NT2/D1 (cell line): Measurements from ENCODE around the gene CAMTA2.
A peak's percentile ranks its signal among the peaks of the same experiment; 100 is the strongest.

ENCODE experiments used
- DNase-seq: peaks from one replicate; pipeline ENCODE4 v3.0.0-alpha.2; 2011; ENCODE audit warnings: low read depth, low spot score
- H3K27me3 ChIP-seq: 2 replicates; pipeline ENCODE4 v1.6.0; 2011; ENCODE audit warnings: mild to moderate bottlenecking; ENCODE audit not compliant: insufficient read length, insufficient read depth
- H3K36me3 ChIP-seq: 2 replicates; pipeline ENCODE4 v1.6.1; 2011; ENCODE audit warnings: mild to moderate bottlenecking, low read length, mixed read lengths; ENCODE audit not compliant: insufficient read depth, insufficient read length
- H3K4me1 ChIP-seq: 2 replicates; pipeline ENCODE4 v1.5.1; 2011; ENCODE audit not compliant: insufficient read depth, insufficient read length
- H3K4me3 ChIP-seq: 2 replicates; pipeline ENCODE4 v1.5.1; 2011; ENCODE audit warnings: low read depth; ENCODE audit not compliant: insufficient read length
- H3K9ac ChIP-seq: 2 replicates; pipeline ENCODE4 v1.6.0; 2011; ENCODE audit warnings: low read depth; ENCODE audit not compliant: insufficient read length
- H3K9me3 ChIP-seq: 2 replicates; pipeline ENCODE4 v1.5.1; 2011; ENCODE audit warnings: mild to moderate bottlenecking, low read length; ENCODE audit not compliant: insufficient read depth
- SUZ12 ChIP-seq: IDR thresholded peaks from 2 replicates; pipeline ENCODE4 v1.6.1; 2011; ENCODE audit not compliant: insufficient read length, insufficient read depth; ENCODE audit errors: extremely low read depth
- YY1 ChIP-seq: IDR thresholded peaks from 2 replicates; pipeline ENCODE4 v1.6.1; 2011; ENCODE audit not compliant: insufficient read length, insufficient read depth
- ZNF274 ChIP-seq: IDR thresholded peaks from 2 replicates; pipeline ENCODE4 v1.6.1; 2011; ENCODE audit warnings: mild to moderate bottlenecking, low read depth, low read length

Gene CAMTA2, protein sequence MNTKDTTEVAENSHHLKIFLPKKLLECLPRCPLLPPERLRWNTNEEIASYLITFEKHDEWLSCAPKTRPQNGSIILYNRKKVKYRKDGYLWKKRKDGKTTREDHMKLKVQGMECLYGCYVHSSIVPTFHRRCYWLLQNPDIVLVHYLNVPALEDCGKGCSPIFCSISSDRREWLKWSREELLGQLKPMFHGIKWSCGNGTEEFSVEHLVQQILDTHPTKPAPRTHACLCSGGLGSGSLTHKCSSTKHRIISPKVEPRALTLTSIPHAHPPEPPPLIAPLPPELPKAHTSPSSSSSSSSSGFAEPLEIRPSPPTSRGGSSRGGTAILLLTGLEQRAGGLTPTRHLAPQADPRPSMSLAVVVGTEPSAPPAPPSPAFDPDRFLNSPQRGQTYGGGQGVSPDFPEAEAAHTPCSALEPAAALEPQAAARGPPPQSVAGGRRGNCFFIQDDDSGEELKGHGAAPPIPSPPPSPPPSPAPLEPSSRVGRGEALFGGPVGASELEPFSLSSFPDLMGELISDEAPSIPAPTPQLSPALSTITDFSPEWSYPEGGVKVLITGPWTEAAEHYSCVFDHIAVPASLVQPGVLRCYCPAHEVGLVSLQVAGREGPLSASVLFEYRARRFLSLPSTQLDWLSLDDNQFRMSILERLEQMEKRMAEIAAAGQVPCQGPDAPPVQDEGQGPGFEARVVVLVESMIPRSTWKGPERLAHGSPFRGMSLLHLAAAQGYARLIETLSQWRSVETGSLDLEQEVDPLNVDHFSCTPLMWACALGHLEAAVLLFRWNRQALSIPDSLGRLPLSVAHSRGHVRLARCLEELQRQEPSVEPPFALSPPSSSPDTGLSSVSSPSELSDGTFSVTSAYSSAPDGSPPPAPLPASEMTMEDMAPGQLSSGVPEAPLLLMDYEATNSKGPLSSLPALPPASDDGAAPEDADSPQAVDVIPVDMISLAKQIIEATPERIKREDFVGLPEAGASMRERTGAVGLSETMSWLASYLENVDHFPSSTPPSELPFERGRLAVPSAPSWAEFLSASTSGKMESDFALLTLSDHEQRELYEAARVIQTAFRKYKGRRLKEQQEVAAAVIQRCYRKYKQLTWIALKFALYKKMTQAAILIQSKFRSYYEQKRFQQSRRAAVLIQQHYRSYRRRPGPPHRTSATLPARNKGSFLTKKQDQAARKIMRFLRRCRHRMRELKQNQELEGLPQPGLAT

GRCh38 chr17:4986951-4987766, at the start of gene CAMTA2:
Gene CAMTA2, minus strand, starts transcription at chr17:4987675. Its CDS starts 1,453 bp downstream, at chr17:4986222.
- H3K4me1 ChIP-seq, result peaks cover 4% of the 10 kb centered on the region
- H3K4me3 ChIP-seq, result peak within 1 kb of the TSS; percentile 85
- peak within 1 kb of the TSS; percentile 90 for H3K9ac ChIP-seq
- no peaks in the 10 kb centered on the region for H3K27me3 ChIP-seq
- H3K9me3 ChIP-seq, result no peaks in the 10 kb centered on the region
- TF ChIP-seq ZNF274 (no peak), SUZ12 (no peak), YY1 (no peak)
- H3K36me3 ChIP-seq, result peaks cover 11% of the 10 kb centered on the region
- DNase-seq, result no peak

DNA sequence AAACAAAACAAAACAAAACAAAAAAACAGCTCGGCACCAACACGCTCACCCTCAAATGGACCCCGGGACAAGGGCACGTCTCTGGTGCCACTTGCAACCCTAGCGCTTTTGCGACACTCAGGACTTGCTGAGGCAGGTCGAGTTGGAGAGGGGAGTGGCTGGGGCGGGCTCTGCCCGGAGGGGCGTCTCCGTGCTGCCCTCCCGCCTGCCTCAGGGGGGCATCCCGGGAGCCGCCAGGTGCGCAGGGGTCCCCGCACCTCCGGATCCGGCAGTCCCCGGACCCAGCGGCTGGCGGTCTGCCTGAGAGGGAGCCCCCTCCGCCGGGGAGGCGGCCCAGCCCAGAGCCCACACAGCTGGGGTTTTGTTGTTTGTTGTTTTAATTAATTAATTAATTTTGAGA, 47.8 kb upstream of the CAMTA2 start, which contains the start of gene SLC52A1:
SLC52A1 (minus strand) TSS at position 112 of the 400 bp plus-strand sequence. CDS start 820 bp downstream, outside the sequence.
- no peak for DNase-seq
- Histone ChIP-seq H3K9me3 (no peaks in the 10 kb centered on the region), H3K4me3 (no peak within 1 kb of the TSS), H3K9ac (no peak within 1 kb of the TSS), H3K27me3 (no peaks in the 10 kb centered on the region), H3K36me3 (no peaks in the 10 kb centered on the region), H3K4me1 (peaks cover 2% of the 10 kb centered on the region)
- TF ChIP-seq YY1 (no peak), ZNF274 (no peak), SUZ12 (no peak)

DNA sequence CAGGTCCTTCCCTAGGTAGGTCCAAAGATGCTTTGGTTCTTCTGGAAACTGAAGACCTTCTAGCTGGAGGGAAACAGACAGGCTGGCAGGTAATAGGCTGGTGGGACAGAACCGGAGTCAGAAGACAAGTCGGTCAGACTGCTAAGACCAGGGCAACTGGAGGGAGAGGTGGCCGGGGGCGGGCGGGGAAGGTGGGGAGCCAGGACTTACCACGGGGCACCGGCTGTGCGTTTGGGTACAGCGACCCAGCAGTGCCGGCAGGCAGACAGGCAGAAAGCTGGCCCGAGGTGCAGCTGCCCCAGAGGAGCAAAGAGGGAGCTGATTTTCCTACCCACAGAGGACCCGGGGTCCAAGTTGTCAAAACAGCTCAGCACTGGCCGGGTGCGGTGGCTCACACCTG, 47.2 kb upstream of the CAMTA2 start:
- TF ChIP-seq YY1 (no peak), ZNF274 (no peak), SUZ12 (no peak)
- H3K9me3 ChIP-seq, result no peaks in the 10 kb centered on the region
- H3K4me1 ChIP-seq, result peaks cover 2% of the 10 kb centered on the region
- no peak overlapping the region for H3K9ac ChIP-seq
- no peak overlapping the region for H3K4me3 ChIP-seq
- no peak for DNase-seq
- H3K27me3 ChIP-seq, result no peaks in the 10 kb centered on the region
- no peaks in the 10 kb centered on the region for H3K36me3 ChIP-seq

DNA sequence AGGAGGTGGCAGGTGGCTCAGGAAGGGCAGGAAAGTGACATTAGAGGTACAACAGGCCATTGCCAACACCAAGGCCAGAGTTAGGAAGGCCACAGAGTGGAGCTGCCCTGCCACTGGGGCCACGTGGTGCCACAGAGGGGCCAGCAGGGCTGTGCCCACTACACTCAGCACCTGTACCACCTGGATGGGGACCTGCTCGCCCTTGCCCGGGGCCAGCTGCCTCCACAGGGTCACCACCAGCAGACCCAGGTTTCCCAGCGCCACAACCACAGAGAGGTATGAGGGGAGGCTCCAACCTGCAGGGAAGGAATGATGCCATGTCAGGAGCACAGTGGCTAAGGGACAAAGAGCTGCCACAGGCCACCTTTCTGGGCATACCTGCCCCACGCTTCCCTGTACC, 46.6 kb upstream of the CAMTA2 start:
- Histone ChIP-seq H3K36me3 (no peaks in the 10 kb centered on the region), H3K9ac (no peak overlapping the region), H3K4me1 (peaks cover 2% of the 10 kb centered on the region), H3K4me3 (no peak overlapping the region), H3K9me3 (no peaks in the 10 kb centered on the region), H3K27me3 (no peaks in the 10 kb centered on the region)
- no peak for TF ChIP-seq SUZ12
- TF ChIP-seq YY1, result no peak
- TF ChIP-seq ZNF274, result no peak
- DNase-seq, result no peak

- no peak for TF ChIP-seq ZNF274
- no peak for TF ChIP-seq YY1
- no peak for TF ChIP-seq SUZ12
- no peak for DNase-seq
Measured at GRCh38 chr17:5033352-5034015, 46.0 kb upstream of the CAMTA2 start.

GRCh38 chr17:5032865-5033264, 45.4 kb upstream of the CAMTA2 start:
- no peaks in the 10 kb centered on the region for H3K27me3 ChIP-seq
- H3K9ac ChIP-seq, result no peak overlapping the region
- H3K9me3 ChIP-seq, result no peaks in the 10 kb centered on the region
- H3K36me3 ChIP-seq, result no peaks in the 10 kb centered on the region
- peaks cover 2% of the 10 kb centered on the region for H3K4me1 ChIP-seq
- DNase-seq, result no peak
- no peak overlapping the region for H3K4me3 ChIP-seq
- no peak for TF ChIP-seq YY1
- TF ChIP-seq SUZ12, result no peak

More at GRCh38 chr17:5033352-5034015, 46.0 kb upstream of the CAMTA2 start:
- Histone ChIP-seq H3K4me3 (no peak overlapping the region), H3K27me3 (no peaks in the 10 kb centered on the region), H3K4me1 (peaks cover 2% of the 10 kb centered on the region), H3K36me3 (no peaks in the 10 kb centered on the region), H3K9ac (no peak overlapping the region), H3K9me3 (no peaks in the 10 kb centered on the region)
